ENCODE measurements around the gene PCDHA9. TPM values are rescaled to one million over a fixed set of nuclear protein-coding genes. Genes with fewer than 3 reads are reported as not detected.
"Not testable (repeated sequence)": the region's sequence is repeated elsewhere in the genome, so short reads cannot be mapped to it uniquely, and the experiment has no call there.

The PCDHA9 gene
- not detected for total RNA-seq

- H3K4me3 Mint-ChIP-seq; ATAC-seq; POLR2A ChIA-PET; H3K36me3 Mint-ChIP-seq (ENCODE audit: low read depth); H3K9me3 Mint-ChIP-seq; H3K4me1 Mint-ChIP-seq (ENCODE audit: low read depth); DNase-seq; H3K27ac Mint-ChIP-seq; intact Hi-C loops (cut with micrococcal nuclease); CTCF ChIA-PET: not testable (repeated sequence)
- peaks cover 18% of the 10 kb centered on the region for H3K27me3 Mint-ChIP-seq
Observed at GRCh38 chr5:140848139-140849102, at the start of gene PCDHA9. Gene PCDHA9 (plus strand): TSS chr5:140848382. CDS start chr5:140848496, 114 bp downstream.

GRCh38 chr5:140800816-140801493, 47.2 kb upstream of the PCDHA9 start, which contains the start of gene PCDHA3:
Gene PCDHA3 (plus strand): TSS chr5:140801057.
- H3K4me3 Mint-ChIP-seq: no peak within 1 kb of the TSS
- ATAC-seq: no peak
- H3K27ac Mint-ChIP-seq: no peak within 1 kb of the TSS
- DNase-seq: peak; percentile 9
- peaks cover 6% of the 10 kb centered on the region for H3K36me3 Mint-ChIP-seq (ENCODE audit: low read depth)
- H3K27me3 Mint-ChIP-seq: peaks cover 23% of the 10 kb centered on the region
- CTCF ChIA-PET: interaction anchor here (1.1 to 1.2 kb wide), 2 partner anchors 8 to 15 kb away, joined by 3 read pairs; partner anchors contain the start of gene PCDHA1
- H3K9me3 Mint-ChIP-seq: peaks cover 21% of the 10 kb centered on the region
- no peak for TF ChIP-seq CTCF (IDR thresholded peaks at IDR 0.05)
- intact Hi-C loops (cut with micrococcal nuclease): no loop called here
- H3K4me1 Mint-ChIP-seq (ENCODE audit: low read depth): no peaks in the 10 kb centered on the region
- POLR2A ChIA-PET: no interaction called here

- ATAC-seq (no peak), DNase-seq (no peak)
- ChIA-PET CTCF (interaction anchor here (1.1 to 1.2 kb wide), 2 partner anchors 8 to 15 kb away, joined by 3 read pairs; partner anchors contain the start of gene PCDHA1), POLR2A (no interaction called here)
- intact Hi-C loops (cut with micrococcal nuclease): no loop called here
- no peaks in the 10 kb centered on the region for H3K4me1 Mint-ChIP-seq (ENCODE audit: low read depth)
- no peak for TF ChIP-seq CTCF (IDR thresholded peaks at IDR 0.05)
- peaks cover 21% of the 10 kb centered on the region for H3K9me3 Mint-ChIP-seq
- no peak overlapping the region for H3K4me3 Mint-ChIP-seq
- peaks cover 25% of the 10 kb centered on the region for H3K27me3 Mint-ChIP-seq
- peaks cover 6% of the 10 kb centered on the region for H3K36me3 Mint-ChIP-seq (ENCODE audit: low read depth)
- H3K27ac Mint-ChIP-seq: no peak overlapping the region
Observed at GRCh38 chr5:140801494-140801841, 46.7 kb upstream of the PCDHA9 start.

GRCh38 chr5:140802381-140802780, 45.8 kb upstream of the PCDHA9 start:
- ATAC-seq; intact Hi-C loops (cut with micrococcal nuclease); POLR2A ChIA-PET; H3K27ac Mint-ChIP-seq; H3K4me1 Mint-ChIP-seq (ENCODE audit: low read depth); H3K36me3 Mint-ChIP-seq (ENCODE audit: low read depth); H3K4me3 Mint-ChIP-seq; DNase-seq: not testable (repeated sequence)
- CTCF ChIA-PET: interaction anchor here (1.1 kb wide), 1 partner anchor 16 kb away, joined by 3 read pairs; the partner anchor contains the start of gene PCDHA1
- peaks cover 30% of the 10 kb centered on the region for H3K27me3 Mint-ChIP-seq
- peaks cover 25% of the 10 kb centered on the region for H3K9me3 Mint-ChIP-seq

GRCh38 chr5:140802781-140803271, 45.4 kb upstream of the PCDHA9 start:
- intact Hi-C loops (cut with micrococcal nuclease): no loop called here
- Mint-ChIP-seq H3K27me3 (peaks cover 33% of the 10 kb centered on the region), H3K27ac (no peak overlapping the region), H3K9me3 (peaks cover 28% of the 10 kb centered on the region), H3K4me3 (no peak overlapping the region), H3K4me1 (ENCODE audit: low read depth) (no peaks in the 10 kb centered on the region), H3K36me3 (ENCODE audit: low read depth) (peaks cover 10% of the 10 kb centered on the region)
- CTCF ChIA-PET: no interaction called here
- no peak for ATAC-seq
- POLR2A ChIA-PET: no interaction called here
- no peak for TF ChIP-seq CTCF (IDR thresholded peaks at IDR 0.05)
- no peak for DNase-seq

Measured in activated CD8-positive, alpha-beta T cell treated with anti-CD3 and anti-CD28 coated beads for 36 hours (primary cell).